Islet precursor cell (in vitro differentiated cells): ENCODE results near the gene CBLB.
A peak's percentile ranks its signal among the peaks of the same experiment; 100 is the strongest.

Experiments used
- DNase-seq: peaks from one replicate; pipeline ENCODE4 v3.0.0-alpha.2; 2018

Gene CBLB

GRCh38 chr3:105676621-105677300 lies 192.1 kb downstream of the CBLB start:
- no peak for DNase-seq

- DNase-seq = no peak
These were observed 194.3 kb downstream of the CBLB start for GRCh38 chr3:105674437-105675065.

- no peak for DNase-seq
These were observed 195.8 kb downstream of the CBLB start for GRCh38 chr3:105672996-105673395.

- no peak for DNase-seq
These were observed 206.5 kb downstream of the CBLB start for GRCh38 chr3:105662306-105662705.

GRCh38 chr3:105661461-105661860 lies 207.4 kb downstream of the CBLB start:
- no peak for DNase-seq

- DNase-seq = no peak
These were observed 211.9 kb downstream of the CBLB start for GRCh38 chr3:105656651-105657504.

- DNase-seq = no peak
These were observed 214.9 kb downstream of the CBLB start for GRCh38 chr3:105653868-105654267.

- DNase-seq = no peak
These were observed 215.6 kb downstream of the CBLB start for GRCh38 chr3:105653166-105653565.

- DNase-seq = no peak
These were observed 219.3 kb downstream of the CBLB start for GRCh38 chr3:105649480-105649879.

- DNase-seq = peak; percentile 95
These were observed 221.8 kb downstream of the CBLB start for GRCh38 chr3:105647047-105647446.

- DNase-seq = no peak
These were observed 229.7 kb downstream of the CBLB start for GRCh38 chr3:105639131-105639530.

- no peak for DNase-seq
These were observed 234.1 kb downstream of the CBLB start for GRCh38 chr3:105634708-105635107.

- no peak for DNase-seq
These were observed 239.1 kb downstream of the CBLB start for GRCh38 chr3:105629718-105630117.

GRCh38 chr3:105626739-105627138 lies 242.1 kb downstream of the CBLB start:
- no peak for DNase-seq

- no peak for DNase-seq
These were observed 246.6 kb downstream of the CBLB start for GRCh38 chr3:105622169-105622568.

GRCh38 chr3:105620236-105620635 lies 248.6 kb downstream of the CBLB start:
- no peak for DNase-seq

GRCh38 chr3:105619651-105620050 lies 249.2 kb downstream of the CBLB start:
- DNase-seq = no peak

- DNase-seq = no peak
These were observed 250.3 kb downstream of the CBLB start for GRCh38 chr3:105618556-105618955.

- DNase-seq = no peak
These were observed 252.3 kb downstream of the CBLB start for GRCh38 chr3:105616374-105617121.

GRCh38 chr3:105615814-105616213 lies 253.0 kb downstream of the CBLB start:
- no peak for DNase-seq

- peak; percentile 78 for DNase-seq
These were observed 254.4 kb downstream of the CBLB start for GRCh38 chr3:105614288-105615030.

- DNase-seq = peak; percentile 56
These were observed 255.7 kb downstream of the CBLB start for GRCh38 chr3:105613120-105613519.
